ENCODE results near the gene CTPS2.

DNA sequence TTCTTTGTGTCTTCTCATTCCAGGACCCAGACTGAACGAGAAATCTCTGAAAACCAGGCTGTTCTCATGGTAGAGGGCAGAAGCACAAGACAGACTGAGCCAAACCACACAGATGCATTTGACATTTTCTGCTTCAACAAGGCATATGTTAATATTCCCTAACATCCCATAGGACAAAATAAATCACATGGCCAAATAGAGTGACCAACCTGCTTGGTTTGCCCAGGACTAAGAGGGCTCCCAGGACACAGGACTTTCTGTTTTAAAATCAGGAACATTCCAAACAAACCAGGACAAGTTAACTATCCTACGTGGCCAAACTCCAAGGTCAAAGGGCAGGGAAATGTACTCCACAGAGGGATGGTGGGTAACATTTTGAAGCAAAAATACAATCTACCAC, 11.7 kb downstream of the CTPS2 start:
- TF ChIP-seq, protein P1, sequence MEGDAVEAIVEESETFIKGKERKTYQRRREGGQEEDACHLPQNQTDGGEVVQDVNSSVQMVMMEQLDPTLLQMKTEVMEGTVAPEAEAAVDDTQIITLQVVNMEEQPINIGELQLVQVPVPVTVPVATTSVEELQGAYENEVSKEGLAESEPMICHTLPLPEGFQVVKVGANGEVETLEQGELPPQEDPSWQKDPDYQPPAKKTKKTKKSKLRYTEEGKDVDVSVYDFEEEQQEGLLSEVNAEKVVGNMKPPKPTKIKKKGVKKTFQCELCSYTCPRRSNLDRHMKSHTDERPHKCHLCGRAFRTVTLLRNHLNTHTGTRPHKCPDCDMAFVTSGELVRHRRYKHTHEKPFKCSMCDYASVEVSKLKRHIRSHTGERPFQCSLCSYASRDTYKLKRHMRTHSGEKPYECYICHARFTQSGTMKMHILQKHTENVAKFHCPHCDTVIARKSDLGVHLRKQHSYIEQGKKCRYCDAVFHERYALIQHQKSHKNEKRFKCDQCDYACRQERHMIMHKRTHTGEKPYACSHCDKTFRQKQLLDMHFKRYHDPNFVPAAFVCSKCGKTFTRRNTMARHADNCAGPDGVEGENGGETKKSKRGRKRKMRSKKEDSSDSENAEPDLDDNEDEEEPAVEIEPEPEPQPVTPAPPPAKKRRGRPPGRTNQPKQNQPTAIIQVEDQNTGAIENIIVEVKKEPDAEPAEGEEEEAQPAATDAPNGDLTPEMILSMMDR (IDR thresholded peaks at IDR 0.05; ENCODE audit: low read depth, low read length), result no peak
- TF ChIP-seq POLR2A (IDR thresholded peaks at IDR 0.05; ENCODE audit: extremely low read depth, insufficient read length), result no peak
- TF ChIP-seq, protein P2, sequence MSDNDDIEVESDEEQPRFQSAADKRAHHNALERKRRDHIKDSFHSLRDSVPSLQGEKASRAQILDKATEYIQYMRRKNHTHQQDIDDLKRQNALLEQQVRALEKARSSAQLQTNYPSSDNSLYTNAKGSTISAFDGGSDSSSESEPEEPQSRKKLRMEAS (IDR thresholded peaks at IDR 0.05; ENCODE audit: low read depth, low read length), result no peak
- TF ChIP-seq MYC (IDR thresholded peaks at IDR 0.05; ENCODE audit: low read depth, low read length), result no peak
